Choroid plexus epithelial cell (primary cell): ENCODE data around the gene ELAC1.

ENCODE experiments used
- DNase-seq: peaks from one replicate; pipeline ENCODE4 v3.0.0-alpha.2; 2010; ENCODE audit warnings: low read depth
- H3K4me3 ChIP-seq: 2 replicates; pipeline ENCODE4 v1.5.1; 2011; ENCODE audit warnings: low read depth, mild to moderate bottlenecking, control low read depth, low read length, moderate library complexity
- CTCF ChIP-seq: conservative IDR thresholded peaks from 2 replicates; pipeline ENCODE4 v1.5.1; 2011; ENCODE audit warnings: low read depth, mild to moderate bottlenecking, control low read depth, inconsistent platforms, low read length, moderate library complexity

Gene ELAC1

DNA sequence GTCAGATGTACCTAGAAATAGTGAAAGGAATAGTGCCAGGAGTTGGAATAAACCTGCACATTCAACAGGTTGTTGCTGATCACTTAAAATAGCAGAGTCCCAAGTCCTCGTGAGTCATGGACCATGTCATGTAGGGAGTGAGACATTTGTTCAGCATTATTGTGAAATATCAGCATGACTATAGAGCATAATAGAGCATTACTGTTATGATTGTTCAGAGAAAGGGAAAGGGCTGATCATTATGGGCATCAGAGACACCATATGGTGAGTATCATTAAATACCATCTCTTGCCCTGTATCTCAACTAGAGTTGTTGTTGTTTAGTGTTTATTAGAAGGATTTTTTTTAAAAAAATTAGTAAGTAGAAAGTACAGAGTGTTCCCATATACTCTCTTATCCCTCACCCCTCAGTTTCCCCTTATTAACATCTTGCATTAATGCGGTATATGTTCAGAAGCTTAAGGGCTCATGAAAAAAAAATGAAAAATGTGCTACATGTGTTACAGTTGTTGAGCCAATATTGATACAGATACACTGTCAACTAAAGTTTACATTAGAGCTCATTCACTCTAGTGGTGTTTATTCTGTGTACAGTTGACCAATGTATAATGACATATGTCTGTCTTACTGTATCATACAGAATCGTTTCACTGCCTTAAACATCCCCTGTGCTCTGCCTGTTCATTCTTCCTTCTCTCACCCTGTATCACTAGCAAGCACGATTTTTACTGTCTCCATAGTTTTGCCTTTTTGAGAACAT lies 5.7 kb downstream of the ELAC1 start:
- no peak for TF ChIP-seq CTCF
- no peak overlapping the region for H3K4me3 ChIP-seq
- DNase-seq: peak; percentile 41

- no peak for TF ChIP-seq CTCF
- H3K4me3 ChIP-seq: no peak overlapping the region
These were observed 9.4 kb downstream of the ELAC1 start for GRCh38 chr18:50977037-50977760.

DNA sequence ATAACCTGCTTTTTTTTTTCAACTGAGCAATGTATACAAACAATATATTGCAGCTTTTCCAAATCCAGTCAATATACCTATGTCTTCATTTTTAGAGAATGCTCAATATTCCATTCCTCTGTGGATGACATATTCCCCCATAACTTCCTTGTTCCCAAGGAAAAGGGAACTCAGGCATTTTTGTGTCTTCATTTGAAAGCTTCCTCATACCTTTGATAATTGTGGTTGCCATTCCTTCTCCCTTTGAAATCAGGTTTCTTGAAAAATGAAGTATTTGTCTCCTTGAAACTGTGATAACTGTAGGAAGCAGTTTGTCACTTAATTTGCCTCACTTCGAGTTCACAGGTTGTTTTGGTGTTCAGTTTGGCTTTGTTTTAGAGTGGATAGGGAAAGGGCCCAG lies 13.5 kb downstream of the ELAC1 start:
- TF ChIP-seq CTCF: no peak
- DNase-seq: peak; percentile 16
- no peak overlapping the region for H3K4me3 ChIP-seq

More at GRCh38 chr18:50977037-50977760, 9.4 kb downstream of the ELAC1 start:
- DNase-seq: no peak

DNA sequence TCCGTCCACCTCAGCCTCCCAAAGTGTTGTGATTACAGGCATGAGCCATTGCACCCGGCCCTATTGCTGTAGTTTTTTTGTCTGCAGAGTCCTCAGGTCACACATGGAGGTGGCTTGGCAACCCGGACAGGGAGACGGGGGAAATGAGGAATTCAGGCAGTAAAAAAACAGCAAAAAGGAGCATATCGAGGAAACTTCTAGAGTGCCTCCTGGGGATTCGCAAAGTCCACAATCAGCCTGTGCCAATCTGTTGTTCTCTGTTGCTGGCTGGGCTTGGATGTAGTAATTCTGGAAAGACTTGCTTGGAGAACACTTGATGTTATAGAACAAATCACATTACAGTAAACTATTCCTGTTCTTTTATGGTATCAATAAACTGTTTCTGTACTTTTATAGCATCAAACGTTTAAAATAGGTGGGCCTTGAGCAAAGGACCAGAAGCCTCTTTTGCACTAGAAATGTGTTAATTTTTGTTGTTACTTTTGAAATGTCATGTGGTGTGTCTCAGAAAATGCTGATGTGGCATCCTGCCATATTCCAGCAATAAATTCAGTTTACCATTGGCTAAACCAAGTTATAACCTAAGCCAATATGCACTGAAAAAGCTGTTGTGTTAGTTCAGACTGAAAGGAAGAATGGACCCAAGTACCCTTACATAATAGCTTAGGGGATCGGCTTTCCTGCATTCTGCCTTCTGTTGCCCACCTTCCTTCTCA lies 14.4 kb downstream of the ELAC1 start:
- H3K4me3 ChIP-seq: no peak overlapping the region
- no peak for TF ChIP-seq CTCF
- no peak for DNase-seq

GRCh38 chr18:50982802-50983179 lies 15.0 kb downstream of the ELAC1 start:
- TF ChIP-seq CTCF: peak; percentile 35
- no peak overlapping the region for H3K4me3 ChIP-seq
- peak; percentile 36 for DNase-seq

DNA sequence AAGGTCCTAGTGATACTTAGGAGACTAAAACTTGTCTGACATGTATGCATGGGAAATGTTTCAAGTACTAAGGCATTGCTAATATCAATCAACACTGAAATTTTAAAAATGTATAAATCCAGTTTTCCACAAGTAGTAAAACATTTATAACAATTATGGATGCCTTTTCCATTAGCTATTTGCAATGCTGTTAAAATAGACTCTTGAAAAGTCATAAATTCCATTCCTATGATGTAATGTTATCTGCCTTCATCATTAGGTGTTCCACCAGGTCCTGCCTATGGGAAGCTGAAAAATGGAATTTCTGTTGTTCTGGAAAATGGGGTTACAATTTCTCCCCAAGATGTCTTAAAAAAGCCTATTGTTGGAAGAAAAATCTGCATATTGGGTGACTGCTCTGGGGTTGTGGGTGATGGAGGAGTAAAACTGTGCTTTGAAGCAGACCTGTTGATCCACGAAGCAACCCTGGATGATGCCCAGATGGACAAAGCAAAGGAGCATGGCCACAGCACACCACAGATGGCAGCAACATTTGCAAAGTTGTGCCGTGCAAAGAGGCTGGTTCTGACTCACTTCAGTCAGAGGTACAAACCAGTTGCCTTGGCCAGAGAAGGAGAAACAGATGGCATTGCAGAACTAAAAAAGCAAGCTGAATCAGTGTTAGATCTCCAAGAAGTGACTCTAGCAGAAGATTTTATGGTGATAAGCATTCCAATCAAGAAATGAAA lies 18.7 kb downstream of the ELAC1 start:
- DNase-seq: peak; percentile 38
- TF ChIP-seq CTCF: no peak
- no peak overlapping the region for H3K4me3 ChIP-seq
